HG03575 (cell line): Measurements from ENCODE around the gene POU6F2.

Experiments used
- ATAC-seq: cut with Tn5 transposase; IDR thresholded peaks from one replicate; pipeline ENCODE4 v1.9.1; 2021; ENCODE audit not compliant: unreplicated experiment, insufficient number of reproducible peaks, low FRiP score; ENCODE audit errors: extremely low read depth

Gene POU6F2

DNA sequence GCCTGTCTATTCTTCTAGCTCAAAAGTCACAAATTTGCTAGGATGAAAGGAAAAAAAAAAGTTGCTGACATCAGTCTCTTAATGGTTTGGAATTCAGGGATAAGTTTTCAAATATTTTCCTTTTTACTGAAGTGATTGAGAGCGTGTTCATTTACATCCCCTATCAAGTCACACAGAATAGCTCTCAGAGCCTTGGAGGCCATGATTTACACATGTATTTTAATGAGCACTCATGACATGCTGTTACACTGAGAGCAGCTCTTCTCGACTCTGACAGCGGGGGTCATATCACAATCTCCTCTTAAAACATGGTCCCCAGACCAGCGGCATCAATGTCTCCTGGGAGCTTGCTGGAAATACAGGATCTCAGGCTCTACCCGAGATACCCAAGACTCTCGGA is 232.7 kb downstream of the POU6F2 start:
- ATAC-seq = no peak

DNA sequence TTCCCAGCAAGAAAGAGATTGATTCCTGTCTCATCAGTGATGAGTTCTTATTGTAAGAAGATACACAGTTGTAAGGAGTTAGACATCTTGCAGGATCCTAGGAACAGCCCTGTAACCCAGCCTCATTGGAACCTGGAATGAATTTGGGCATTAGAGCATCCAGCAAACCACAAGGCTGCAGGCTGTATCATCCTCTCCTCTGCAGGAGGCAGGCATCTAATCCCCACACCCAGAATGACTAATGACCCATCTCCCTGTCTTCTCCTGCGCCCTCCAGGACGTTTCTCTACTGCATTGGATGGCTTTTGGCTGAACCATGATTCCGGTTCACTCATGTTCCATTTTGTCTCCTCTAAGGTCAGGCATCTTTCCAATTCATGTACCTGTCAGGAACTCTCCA is 233.9 kb downstream of the POU6F2 start:
- ATAC-seq = no peak

DNA sequence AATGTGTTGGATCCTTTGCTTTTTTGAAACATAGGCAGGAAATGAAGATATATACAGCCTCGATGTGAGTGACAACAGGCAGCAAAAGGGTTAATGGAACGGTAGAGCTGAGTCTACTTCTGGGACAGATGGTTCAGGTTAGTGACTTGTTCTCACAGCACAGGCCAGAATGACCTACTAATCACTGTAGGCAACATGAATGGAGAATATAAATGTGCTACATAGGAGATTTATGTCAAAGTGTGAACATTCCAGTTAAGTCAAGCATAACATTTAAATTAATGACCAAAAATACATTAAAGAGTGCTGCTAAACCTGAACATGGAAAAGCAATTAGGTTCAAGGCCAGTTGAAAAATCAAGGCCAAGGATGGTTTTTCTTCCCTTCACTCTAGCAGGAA is 235.2 kb downstream of the POU6F2 start:
- no peak for ATAC-seq

DNA sequence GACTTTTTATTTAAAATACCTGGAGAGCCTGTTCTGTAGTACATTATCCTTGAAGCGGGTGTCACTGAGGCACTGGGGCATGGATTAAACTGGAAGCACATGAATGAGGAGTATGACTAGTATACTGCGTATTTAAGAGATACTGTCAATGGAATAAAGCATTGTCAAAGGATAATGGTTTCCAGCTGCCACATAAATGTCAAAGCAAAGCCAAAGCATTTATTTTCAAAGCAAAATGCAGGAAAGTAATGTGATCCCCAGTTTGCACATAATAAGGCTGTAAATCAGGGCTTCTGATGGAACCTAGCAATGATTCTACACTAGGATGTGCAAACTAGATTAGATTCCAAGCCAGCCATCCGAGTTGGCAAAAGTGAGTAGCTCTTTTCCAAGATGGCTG is 240.1 kb downstream of the POU6F2 start:
- ATAC-seq = no peak

DNA sequence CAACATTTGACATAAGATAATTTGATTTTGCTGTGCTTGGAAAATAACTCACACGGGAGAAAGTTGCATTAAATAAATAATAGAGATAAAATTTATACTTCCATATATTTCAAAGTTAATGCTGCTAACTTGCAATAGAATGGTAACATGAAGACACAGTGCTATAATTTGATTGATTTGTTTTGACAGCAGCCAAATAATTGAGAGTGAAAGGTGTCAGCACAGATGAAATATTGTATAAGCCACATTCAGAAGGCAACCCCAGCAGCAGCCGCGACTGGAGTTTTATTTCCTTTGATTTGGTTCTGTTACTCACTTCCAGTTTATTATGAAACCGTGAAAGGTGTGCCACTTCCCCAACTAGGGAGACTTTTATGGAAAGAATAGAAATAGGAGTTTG is 242.2 kb downstream of the POU6F2 start:
- ATAC-seq = no peak

DNA sequence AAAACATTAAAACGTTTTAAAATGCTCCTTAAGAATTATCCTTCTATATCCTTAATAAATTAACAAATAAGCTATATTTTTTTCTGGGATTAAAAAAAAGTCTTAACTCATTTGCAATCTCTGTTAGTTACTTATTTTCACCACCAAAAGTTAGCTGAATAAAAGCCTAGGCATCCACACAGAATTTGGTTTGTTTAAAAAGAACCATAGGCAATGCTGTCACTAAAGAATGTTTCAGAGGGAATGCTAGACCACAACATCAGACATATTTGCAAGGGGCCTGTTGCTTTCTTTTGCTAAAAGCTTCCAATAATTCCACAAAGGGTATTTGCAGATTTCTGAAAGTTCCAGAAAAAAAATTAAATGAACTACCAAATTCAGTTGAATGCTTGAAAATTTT is 244.2 kb downstream of the POU6F2 start:
- ATAC-seq = no peak

DNA sequence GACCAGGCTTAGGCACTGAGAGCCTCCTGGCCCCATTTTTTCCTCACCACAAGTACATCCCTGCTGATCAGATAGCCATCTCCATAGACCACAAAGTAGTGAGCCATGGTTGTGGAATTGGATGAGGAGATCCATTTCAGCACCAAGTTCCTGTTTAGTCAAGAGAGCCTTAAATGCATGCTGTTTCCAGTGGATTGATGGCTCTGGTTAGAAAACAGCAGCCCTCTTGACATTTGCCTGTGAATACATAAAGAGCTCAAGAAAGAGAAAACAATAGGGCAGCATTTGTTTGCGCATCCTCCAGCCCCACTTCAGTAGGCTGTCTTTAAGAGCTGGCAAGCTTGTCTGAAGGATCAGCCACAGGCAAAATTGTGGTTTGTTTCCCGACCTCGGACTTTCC is 251.2 kb downstream of the POU6F2 start:
- ATAC-seq = no peak

DNA sequence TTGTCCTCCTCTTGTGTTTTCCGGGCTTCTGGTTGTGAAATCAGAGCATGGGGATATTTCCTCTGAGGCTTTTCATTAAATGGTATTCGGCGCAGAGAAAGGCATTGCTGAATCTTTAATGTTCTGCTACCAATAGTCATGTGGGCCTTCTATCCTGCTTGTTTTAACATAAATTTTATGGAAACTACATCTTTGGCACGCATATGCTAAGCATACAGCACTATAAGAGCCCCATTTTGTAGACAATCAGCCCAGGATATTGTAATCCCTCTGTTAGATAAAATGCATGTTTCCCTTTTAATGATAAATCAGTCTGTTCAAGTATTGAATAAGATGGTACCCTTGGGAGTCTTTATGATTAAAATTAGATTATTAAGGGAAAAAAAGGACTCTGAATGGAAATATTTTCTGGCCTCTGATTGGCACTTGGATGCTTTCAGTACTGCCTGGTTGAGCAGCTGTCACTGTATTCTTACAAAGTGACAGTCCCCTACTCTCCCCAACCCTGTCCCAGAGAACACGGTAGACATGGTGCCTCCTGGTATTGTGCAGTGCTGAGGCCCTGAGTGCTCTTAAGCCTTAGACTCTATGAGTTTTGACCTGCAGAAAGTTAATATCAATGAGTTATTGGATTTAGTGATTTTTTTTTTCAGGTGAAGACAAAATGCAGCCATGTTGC is 256.3 kb downstream of the POU6F2 start:
- ATAC-seq = no peak

DNA sequence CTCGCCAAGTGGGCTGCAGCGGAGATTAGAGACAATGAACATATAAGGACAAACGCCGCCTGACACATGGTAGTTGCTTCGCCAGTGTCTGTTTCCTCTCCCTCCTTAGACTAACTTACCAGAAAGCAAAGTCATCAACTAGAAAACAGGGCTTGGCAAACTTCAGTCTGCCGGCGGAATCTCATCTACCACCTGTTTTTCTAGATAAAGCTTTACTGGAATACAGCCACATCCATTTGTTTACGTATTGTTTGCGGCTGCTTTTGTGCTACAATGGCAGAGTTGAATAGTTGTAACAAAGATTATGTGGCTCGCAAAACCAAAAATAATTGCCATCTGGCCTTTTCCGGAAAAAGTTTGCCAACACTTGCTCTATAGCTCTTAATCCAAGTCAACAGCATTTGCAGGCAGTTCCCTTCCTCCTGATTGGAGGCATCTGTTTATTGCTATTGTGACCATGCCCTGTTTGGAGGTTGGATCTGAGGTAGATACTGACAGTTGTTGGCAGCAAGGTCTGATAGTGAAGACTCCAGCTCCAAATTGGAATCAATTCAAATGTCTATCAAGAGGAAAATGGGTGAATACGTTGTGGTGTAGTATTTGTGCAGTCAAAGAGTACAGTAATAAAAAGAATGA is 260.6 kb downstream of the POU6F2 start:
- ATAC-seq = no peak

DNA sequence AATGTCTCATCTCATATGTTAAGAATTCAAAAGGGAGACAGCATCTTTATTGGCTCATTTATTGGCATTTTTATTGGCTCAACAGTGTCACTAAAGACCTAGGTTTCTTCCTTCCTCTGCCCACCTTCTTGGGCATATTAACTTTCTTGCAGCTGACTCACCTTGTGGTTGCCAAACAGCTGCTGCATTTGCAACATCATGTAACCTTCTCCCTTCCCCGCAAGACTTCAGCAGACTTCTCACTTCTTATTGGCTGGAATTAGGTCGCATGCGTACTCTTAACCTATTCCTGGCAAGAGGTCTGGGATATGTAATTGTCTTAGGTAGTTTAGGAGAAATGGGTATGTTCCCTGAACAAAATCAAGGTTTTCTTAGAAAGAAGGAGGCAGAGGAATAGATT is 263.2 kb downstream of the POU6F2 start:
- ATAC-seq = no peak

DNA sequence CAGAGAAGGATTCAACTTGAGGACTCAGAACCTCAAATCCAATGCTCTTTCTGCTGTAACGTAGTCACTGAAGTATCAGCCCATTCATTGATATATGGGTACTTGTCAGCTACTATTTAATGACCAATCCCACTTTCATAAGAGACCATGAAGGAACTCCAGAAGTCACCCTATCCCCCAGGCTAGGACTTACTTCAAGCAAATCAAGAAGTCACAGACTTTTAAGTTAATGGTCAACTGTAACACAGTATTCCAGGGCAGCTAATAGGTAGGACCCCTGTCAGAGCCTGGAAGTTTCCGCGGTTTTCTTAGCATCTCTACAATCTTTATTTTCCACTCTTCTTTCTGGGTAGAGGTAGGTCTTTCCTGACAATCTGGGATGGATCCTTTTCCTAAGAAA is 269.9 kb downstream of the POU6F2 start:
- no peak for ATAC-seq

DNA sequence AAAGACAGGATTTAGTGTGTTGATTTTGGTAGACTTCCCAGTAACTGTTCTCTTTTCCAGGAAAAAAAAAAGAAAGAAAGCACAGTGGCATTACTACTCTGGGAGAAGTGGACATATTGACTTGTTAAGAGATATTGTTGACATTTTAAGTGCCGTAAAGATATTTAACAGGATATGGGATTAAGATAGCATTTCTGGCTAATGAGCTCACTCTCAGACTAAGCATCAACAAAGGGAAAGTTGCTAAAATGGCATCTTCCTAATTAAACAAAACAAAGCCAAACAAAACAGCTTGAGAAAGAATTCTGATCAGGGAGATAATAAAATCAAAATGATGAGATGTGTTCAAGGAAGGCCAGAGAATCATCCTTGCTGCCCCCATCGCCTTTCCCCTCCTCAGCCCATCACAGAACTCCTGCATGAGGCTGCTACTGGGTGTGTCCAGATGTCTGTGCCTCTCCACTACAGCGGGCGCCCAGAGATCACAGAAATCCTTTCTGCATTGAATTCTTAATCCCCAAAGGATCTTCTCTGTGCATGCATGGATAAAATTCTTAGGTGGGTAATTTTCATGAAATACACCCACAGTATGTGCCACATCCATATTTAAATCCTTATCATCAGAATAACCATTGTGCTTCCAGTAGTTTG is 270.5 kb downstream of the POU6F2 start:
- ATAC-seq = no peak

DNA sequence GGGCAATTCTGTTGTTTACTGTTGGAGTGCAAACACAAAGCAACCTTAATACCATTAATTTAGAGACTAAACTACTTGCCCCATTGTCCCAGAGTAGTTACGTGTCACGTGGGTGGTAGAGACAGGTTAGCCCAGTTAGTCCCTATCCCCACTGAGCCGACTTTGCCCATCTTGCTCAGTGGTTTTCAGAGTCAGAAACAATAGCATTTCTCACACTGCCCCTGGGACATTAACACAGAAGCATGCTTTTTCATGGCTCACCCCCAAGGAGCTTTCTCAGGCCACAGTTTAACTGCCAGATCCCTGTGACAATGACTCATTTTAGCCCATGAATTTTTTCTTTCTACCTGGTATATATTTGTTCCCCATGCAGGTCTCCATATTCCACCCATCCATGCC is 271.0 kb downstream of the POU6F2 start:
- ATAC-seq = no peak

DNA sequence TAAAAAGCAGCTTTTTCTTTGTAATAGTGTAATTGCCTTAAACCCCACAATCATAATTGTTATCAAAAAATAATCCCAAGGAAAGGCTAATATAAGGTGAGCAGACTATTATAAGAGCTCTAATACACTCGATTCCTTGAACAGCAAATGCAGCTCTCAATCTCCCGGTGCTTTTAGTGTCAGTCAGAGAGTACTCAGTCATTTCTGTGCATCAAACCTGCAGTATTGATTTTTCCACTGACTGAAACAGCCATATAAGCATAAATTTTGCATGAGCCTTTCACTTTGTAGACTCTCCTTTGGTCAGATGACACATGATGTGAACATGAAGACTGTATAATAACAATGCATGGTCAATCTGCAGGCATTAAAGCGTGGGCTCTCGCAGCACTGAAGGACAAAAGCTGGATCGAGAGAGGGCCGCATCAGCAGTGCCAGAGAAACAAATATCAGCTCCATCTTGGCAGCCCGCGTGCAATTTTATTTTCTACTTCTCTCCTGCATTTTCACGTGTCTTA is 272.0 kb downstream of the POU6F2 start:
- ATAC-seq = no peak

DNA sequence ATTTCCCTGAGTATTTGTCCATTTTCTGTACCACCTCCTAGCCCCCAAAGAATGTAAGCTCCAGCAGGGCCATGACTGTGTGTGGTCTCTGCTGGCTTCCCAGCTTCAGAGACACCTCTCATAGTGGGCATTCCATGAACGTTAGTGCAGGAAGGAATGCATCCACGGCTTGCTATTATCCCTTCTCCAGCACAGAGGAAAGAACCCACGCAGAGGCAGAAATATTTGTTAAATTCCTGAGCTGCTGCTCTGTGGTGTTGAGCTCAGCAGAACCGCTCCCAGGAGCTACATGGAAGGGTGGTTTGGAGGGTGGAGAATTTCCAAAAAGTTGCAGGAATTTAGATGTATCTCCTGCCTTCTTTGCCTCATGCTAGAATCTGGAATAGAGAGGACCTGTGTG is 275.2 kb downstream of the POU6F2 start:
- ATAC-seq = no peak

DNA sequence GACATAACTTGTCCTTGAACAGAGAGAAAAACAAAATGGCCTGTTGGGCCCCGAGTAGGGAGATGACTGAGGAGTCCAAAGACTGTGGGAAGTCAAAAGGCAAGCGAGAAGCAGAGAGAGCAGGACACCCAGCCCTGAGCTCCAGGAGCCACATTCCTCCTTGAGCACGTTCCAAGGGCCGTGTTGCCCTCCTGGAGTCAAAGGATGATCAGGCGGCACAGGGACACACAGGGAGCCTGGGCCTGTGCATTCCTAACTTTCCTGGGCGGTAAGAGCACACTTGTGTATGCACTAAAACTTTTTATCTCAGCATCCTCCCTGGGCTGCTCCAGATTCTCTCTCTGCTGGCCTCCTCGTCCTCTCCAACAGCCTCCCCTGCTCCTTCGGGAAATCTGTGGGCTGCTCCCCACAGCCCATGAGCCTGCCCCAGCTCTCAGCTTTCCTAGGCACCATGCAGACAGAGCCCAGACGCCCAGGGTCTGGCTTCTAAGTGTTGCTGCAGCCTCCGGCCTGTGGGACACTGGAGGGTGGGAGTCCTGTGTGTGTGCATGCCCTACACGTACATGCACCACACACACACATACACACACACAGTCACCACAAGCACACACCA is 281.8 kb downstream of the POU6F2 start:
- ATAC-seq = no peak

DNA sequence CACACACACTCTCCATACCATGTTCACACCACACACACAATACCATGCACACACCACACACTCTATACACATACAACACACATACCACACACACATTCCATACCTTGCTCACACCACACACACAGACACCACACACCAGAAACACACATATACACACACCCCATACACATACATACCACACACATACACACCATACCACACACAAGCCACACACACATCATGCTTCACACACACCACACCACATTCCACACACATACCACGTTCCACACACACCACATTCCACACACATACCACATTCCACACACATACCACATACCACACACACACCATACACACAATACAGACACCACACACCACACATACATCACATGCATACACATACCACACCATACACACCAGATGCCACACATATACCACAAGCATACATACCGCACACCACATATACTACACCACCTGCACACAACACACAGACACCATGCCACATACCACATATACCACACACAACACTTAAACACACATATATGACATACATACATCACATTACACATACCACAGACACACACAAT is 282.7 kb downstream of the POU6F2 start:
- ATAC-seq = no peak

DNA sequence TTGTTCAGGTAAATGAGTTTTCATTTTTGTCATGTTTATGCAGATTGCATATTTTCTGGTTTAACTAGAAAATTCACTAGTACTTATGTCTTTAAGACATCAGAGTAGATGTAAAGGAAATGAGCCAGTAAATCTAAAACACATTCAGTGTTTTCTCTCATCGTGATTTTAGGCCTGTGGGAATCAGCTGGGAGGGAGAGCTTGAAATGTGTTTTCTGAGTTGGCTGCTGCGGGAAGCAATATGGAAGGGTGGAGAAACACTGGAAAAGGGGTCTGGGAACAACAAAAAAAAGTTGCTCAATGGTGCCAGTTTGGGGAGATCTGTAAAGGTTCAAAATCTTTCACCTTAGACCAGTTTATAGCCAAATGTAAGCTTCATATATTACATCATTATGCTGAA is 284.1 kb downstream of the POU6F2 start:
- no peak for ATAC-seq

DNA sequence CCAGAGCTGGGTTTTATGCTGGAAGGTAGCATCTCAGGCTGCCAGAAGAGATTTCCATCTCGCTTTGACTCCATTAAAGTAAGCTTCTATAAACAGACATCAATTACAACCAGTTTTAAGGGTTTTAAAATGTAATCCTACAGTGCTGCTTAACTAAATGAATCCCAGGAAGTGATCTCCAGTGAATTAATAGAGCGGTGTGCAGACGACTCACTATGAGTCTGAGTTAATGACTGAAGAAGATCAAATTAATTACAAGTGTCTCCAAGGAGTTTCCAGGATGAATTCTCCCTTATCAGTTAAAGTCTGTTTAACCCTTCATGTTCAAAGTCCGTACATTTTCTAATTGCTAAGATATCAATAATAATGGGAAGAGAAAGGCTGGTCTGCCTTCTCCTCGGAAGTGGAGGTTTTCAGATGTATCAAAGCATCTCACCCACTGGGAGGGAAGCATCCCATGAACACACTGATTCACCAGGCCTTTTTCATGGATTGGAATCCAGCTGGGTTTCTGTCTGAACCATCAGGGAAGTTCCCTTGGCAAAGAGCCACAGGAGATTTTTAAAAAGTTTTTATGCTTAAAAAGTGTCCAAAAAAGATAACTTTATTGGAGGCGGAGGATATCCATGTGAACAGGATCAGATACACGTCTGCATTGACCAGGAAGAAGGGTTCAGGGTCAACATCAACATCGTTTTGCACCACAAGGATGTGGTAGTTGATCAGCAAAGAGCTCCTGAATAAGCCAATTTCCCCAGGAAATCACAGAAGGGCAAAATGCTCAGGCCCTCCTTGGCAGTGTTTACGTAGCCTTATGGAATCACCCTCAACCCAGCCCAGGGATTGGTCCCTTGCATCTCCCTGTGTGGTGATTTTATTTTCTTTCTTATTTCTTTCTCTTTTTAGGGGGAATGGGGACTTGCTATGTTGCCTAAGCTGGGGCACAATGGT is 288.2 kb downstream of the POU6F2 start:
- no peak for ATAC-seq
